ENCODE data around the gene BNC2.
A peak's percentile ranks its signal among the peaks of the same experiment; 100 is the strongest.

The BNC2 gene

DNA sequence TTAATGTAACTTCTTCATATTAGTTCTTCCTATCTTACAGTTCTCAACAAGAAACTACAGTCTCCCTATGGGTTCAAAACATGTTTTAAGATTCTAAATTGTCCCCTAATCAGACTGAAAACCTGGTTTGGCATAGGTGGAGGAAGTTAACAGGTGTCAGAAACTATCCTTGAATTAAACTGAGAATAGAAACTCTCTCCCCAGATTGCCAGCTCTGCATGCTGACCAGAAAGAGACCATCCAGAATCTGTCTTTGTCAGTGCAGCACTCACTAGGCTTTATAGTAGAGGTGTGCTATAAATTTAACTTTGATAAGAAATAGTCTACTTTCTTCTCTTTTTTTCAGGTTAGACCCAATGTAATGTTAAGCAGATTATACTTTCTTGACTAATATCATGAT, 63.8 kb downstream of the BNC2 start:
- ChIA-PET POLR2A (no interaction called here), CTCF (no interaction called here)
- TF ChIP-seq FOXK2 (IDR thresholded peaks at IDR 0.05), result no peak
- no peak for TF ChIP-seq ELF4 (IDR thresholded peaks at IDR 0.05)
- TF ChIP-seq SUZ12 (IDR thresholded peaks at IDR 0.05), result no peak
- TF ChIP-seq, protein P1, sequence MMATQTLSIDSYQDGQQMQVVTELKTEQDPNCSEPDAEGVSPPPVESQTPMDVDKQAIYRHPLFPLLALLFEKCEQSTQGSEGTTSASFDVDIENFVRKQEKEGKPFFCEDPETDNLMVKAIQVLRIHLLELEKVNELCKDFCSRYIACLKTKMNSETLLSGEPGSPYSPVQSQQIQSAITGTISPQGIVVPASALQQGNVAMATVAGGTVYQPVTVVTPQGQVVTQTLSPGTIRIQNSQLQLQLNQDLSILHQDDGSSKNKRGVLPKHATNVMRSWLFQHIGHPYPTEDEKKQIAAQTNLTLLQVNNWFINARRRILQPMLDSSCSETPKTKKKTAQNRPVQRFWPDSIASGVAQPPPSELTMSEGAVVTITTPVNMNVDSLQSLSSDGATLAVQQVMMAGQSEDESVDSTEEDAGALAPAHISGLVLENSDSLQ (IDR thresholded peaks at IDR 0.05), result no peak
- no peak for TF ChIP-seq HDGF (IDR thresholded peaks at IDR 0.05; ENCODE audit: borderline replicate concordance)
- no peak for TF ChIP-seq ZNF384 (IDR thresholded peaks at IDR 0.05)
- TF ChIP-seq FOXA1 (IDR thresholded peaks at IDR 0.05), result no peak
- TF ChIP-seq LEF1 (IDR thresholded peaks at IDR 0.05; ENCODE audit: borderline replicate concordance), result no peak
- TF ChIP-seq BHLHE40 (IDR thresholded peaks at IDR 0.05; ENCODE audit: borderline replicate concordance), result no peak
- no peak for TF ChIP-seq TARDBP (IDR thresholded peaks at IDR 0.05)
- no peak for TF ChIP-seq SP1 (IDR thresholded peaks at IDR 0.05)
- no peak for TF ChIP-seq FOXM1 (IDR thresholded peaks at IDR 0.05; ENCODE audit: borderline replicate concordance)
- TF ChIP-seq CTBP1 (IDR thresholded peaks at IDR 0.05; ENCODE audit: borderline replicate concordance), result no peak
- no peak for TF ChIP-seq NFRKB (IDR thresholded peaks at IDR 0.05)
- no peak for DNase-seq (ENCODE audit: extremely low spot score)

DNA sequence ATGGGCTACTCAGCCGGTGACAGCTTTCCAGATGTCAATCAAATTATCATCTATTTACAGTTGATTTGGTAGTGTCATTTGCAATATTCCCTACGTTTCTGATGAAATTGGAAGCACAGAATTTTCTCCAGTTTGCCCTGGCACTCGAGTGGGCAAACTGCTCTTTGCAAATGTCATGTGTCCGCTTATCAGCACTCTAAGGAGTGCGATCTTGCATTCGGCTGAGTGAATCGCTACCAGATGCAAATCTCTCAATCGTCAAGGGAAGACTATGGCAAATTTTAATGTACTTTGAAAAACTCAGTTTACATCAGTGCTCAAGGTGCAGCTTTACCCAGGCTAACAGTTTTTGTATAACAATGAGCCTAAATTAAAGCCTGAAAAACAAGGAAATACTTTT, 66.8 kb downstream of the BNC2 start:
- ChIA-PET POLR2A (no interaction called here), CTCF (no interaction called here)
- TF ChIP-seq, protein P1 (IDR thresholded peaks at IDR 0.05), result 0 out of 2 replicates have a peak, but pooled peaks have one; percentile 7
- TF ChIP-seq SP1 (IDR thresholded peaks at IDR 0.05), result no peak
- DNase-seq (ENCODE audit: extremely low spot score), result no peak

DNA sequence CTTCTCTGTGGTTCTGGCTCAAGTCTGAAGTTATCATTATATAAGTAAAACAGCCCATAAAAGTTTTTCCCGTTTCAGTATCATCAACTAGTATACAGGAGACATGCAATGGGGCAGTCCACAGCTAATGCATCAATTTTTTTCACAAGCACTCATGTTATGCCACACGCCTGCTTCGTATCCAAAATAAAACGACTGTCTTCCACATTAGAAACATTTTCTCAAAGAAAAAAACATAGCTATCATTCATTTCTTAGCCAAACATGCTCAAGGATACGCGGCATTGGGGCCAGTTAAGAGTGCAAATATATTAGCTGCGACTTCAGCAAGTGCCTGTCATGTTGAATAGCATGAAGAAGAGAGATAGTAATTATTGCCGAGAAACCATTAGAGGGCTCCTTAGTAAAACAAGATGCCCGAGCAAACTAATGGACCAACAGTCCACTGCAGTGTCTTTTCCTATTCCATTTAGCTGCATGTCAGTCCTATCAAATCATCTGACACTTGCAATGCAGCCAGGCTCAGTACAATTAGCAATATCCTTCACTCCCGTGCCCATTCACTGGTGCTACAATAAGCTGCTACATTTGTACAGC, 68.5 kb downstream of the BNC2 start:
- CTCF ChIA-PET, result no interaction called here
- TF ChIP-seq LEF1 (IDR thresholded peaks at IDR 0.05; ENCODE audit: borderline replicate concordance) (no peak), ELF4 (IDR thresholded peaks at IDR 0.05) (no peak), HDGF (IDR thresholded peaks at IDR 0.05; ENCODE audit: borderline replicate concordance) (no peak), FOXM1 (IDR thresholded peaks at IDR 0.05; ENCODE audit: borderline replicate concordance) (no peak), ARNT (IDR thresholded peaks at IDR 0.05) (no peak), SUZ12 (IDR thresholded peaks at IDR 0.05) (no peak), SP1 (IDR thresholded peaks at IDR 0.05) (no peak), L3MBTL2 (conservative IDR thresholded peaks at IDR 0.05) (no peak), FOXA1 (IDR thresholded peaks at IDR 0.05) (no peak)
- TF ChIP-seq, protein P1 (IDR thresholded peaks at IDR 0.05), result no peak
- no peak for DNase-seq (ENCODE audit: extremely low spot score)
- POLR2A ChIA-PET, result no interaction called here

DNA sequence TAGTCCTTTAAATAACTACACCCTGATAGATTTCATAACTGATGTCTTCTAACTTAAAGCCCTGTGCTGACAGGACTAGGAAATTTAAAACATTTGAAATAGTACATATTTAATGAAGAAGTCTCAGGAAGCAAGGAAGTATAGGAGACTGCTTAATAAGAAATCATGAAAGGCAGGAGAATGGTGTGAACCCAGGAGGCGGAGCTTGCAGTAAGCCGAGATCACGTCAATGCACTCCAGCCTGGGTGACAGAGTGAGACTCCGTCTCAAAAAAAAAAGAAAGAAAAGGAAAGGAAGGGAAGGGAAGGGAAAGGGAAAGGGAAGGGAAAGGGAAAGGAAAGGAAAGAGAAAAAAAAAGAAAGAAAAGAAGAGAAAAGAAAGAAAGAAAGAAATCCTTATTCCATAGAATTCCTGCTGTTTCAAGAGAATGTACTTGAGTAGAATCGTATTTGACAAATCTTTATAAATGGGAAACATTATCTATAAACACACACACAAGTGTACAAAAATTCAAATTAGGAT, 74.1 kb downstream of the BNC2 start:
- TF ChIP-seq ZNF384 (IDR thresholded peaks at IDR 0.05) (no peak), SUZ12 (IDR thresholded peaks at IDR 0.05) (no peak), FOXM1 (IDR thresholded peaks at IDR 0.05; ENCODE audit: borderline replicate concordance) (no peak), BHLHE40 (IDR thresholded peaks at IDR 0.05; ENCODE audit: borderline replicate concordance) (no peak), TARDBP (IDR thresholded peaks at IDR 0.05) (no peak), ARNT (IDR thresholded peaks at IDR 0.05) (no peak), LEF1 (IDR thresholded peaks at IDR 0.05; ENCODE audit: borderline replicate concordance) (no peak), ELF4 (IDR thresholded peaks at IDR 0.05) (no peak), NFRKB (IDR thresholded peaks at IDR 0.05) (no peak), CTBP1 (IDR thresholded peaks at IDR 0.05; ENCODE audit: borderline replicate concordance) (no peak), FOXK2 (IDR thresholded peaks at IDR 0.05) (no peak), HDGF (IDR thresholded peaks at IDR 0.05; ENCODE audit: borderline replicate concordance) (no peak), FOXA1 (IDR thresholded peaks at IDR 0.05) (no peak)
- TF ChIP-seq, protein P1 (IDR thresholded peaks at IDR 0.05), result no peak
- CTCF ChIA-PET, result no interaction called here
- POLR2A ChIA-PET, result no interaction called here
- DNase-seq (ENCODE audit: extremely low spot score), result no peak

DNA sequence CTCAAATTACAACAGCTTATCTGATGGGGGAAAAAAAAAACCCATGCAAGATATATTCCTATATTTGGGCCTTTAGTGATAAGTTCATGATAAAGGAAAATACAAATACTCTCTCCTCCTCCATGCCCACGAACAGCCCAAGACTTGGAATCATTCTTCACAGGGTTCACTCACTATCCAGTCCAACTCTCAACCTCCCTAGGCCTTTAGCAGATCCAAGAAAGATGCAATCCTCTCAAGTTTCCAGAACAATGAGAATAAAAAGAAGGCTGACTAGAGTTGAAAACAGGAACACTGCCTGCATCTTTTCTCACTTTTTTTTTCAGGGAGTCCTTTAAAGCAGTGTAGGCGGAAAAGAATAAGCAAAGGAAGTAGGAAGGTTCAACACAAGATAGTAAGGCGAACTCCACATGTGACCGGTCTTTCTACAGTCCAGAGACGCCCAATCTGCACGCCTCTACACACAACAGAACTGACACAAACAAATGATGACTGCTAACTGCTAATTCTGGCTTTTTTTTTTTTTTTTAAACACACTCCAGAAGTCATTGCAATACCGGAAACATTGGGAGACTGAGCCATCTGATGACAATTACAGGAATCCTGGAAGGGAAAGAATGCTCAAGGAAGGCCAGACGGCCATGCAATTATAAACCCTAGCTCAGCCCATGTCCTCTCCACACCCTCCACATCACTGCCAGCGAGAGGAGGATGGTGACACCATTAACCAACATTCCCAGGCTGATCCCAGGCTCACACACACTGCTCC, 75.4 kb downstream of the BNC2 start:
- POLR2A ChIA-PET, result no interaction called here
- TF ChIP-seq SUZ12 (IDR thresholded peaks at IDR 0.05) (no peak), FOXA1 (IDR thresholded peaks at IDR 0.05) (no peak), BHLHE40 (IDR thresholded peaks at IDR 0.05; ENCODE audit: borderline replicate concordance) (no peak), NFRKB (IDR thresholded peaks at IDR 0.05) (no peak), ARNT (IDR thresholded peaks at IDR 0.05) (no peak), TARDBP (IDR thresholded peaks at IDR 0.05) (no peak), CTBP1 (IDR thresholded peaks at IDR 0.05; ENCODE audit: borderline replicate concordance) (no peak), FOXM1 (IDR thresholded peaks at IDR 0.05; ENCODE audit: borderline replicate concordance) (no peak), HDGF (IDR thresholded peaks at IDR 0.05; ENCODE audit: borderline replicate concordance) (no peak), ELF4 (IDR thresholded peaks at IDR 0.05) (no peak), SP1 (IDR thresholded peaks at IDR 0.05) (no peak), ZNF384 (IDR thresholded peaks at IDR 0.05) (no peak), L3MBTL2 (conservative IDR thresholded peaks at IDR 0.05) (no peak), FOXK2 (IDR thresholded peaks at IDR 0.05) (no peak), LEF1 (IDR thresholded peaks at IDR 0.05; ENCODE audit: borderline replicate concordance) (no peak)
- TF ChIP-seq, protein P1 (IDR thresholded peaks at IDR 0.05), result no peak
- DNase-seq (ENCODE audit: extremely low spot score), result no peak
- CTCF ChIA-PET, result no interaction called here
